ENCODE data around the gene RPL31.

The RPL31 gene

DNA sequence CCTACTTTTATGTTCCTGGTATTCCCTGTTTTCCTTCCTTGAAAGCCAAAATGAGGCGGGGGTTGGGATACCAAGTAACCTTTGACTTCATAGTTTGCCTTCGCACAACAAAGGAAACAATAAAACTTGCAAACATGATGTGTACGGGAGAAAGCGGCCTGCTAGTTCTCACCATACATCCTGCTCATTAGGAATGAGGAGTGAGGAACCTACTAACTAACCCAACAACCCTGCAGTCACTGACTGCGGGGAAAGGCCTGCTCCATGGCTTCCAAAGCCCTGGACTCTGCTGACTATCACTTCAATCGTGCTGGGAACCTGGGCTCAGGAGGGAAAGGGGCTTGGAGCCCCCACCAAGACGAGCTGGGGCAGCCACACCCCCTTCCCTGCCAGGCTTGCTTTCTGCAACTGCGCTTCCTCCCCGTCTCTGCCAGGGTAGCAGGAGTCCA lies 24.2 kb downstream of the RPL31 start:
- H3K27me3 ChIP-seq (replicated peaks; ENCODE audit: insufficient read depth, low read length), result no peaks in the 10 kb centered on the region
- no peaks in the 10 kb centered on the region for H3K4me1 ChIP-seq (ENCODE audit: low read length)
- DNase-seq, result no peak
- H2AFZ ChIP-seq (ENCODE audit: low read length), result no peak overlapping the region
- no peak overlapping the region for H3K4me3 ChIP-seq (ENCODE audit: low read length)
- H3K9me3 ChIP-seq (replicated peaks; ENCODE audit: insufficient read depth, low read length), result no peaks in the 10 kb centered on the region
- H3K79me2 ChIP-seq (ENCODE audit: low read length), result no peaks in the 10 kb centered on the region
- H3K36me3 ChIP-seq (replicated peaks; ENCODE audit: insufficient read depth, low read length), result no peaks in the 10 kb centered on the region
- TF ChIP-seq CTCF (IDR thresholded peaks at IDR 0.05; ENCODE audit: low read length) (no peak), EZH2 (optimal IDR thresholded peaks at IDR 0.05; ENCODE audit: low read depth, low read length) (no peak), EZH2phosphoT487 (IDR thresholded peaks at IDR 0.05; ENCODE audit: low read length) (no peak)
- H3K4me2 ChIP-seq (ENCODE audit: low read depth, low read length), result no peak overlapping the region
- no peaks in the 10 kb centered on the region for H4K20me1 ChIP-seq (ENCODE audit: insufficient read depth, low read length)
- no peaks in the 10 kb centered on the region for H3K9me2 ChIP-seq (replicated peaks; ENCODE audit: insufficient read depth, low read length)
- no peak overlapping the region for H3K27ac ChIP-seq (ENCODE audit: low read length)
- no peaks in the 10 kb centered on the region for H3F3A ChIP-seq (ENCODE audit: insufficient read depth, low read length)
- H3K9ac ChIP-seq (ENCODE audit: low read length), result no peak overlapping the region

GRCh38 chr2:101026923-101027469 lies 24.9 kb downstream of the RPL31 start:
- H3K9ac ChIP-seq (ENCODE audit: low read length), result no peak overlapping the region
- no peak overlapping the region for H3K4me3 ChIP-seq (ENCODE audit: low read length)
- no peaks in the 10 kb centered on the region for H3F3A ChIP-seq (ENCODE audit: insufficient read depth, low read length)
- no peaks in the 10 kb centered on the region for H3K9me3 ChIP-seq (replicated peaks; ENCODE audit: insufficient read depth, low read length)
- H3K79me2 ChIP-seq (ENCODE audit: low read length), result no peaks in the 10 kb centered on the region
- DNase-seq, result no peak
- no peak overlapping the region for H3K27ac ChIP-seq (ENCODE audit: low read length)
- no peaks in the 10 kb centered on the region for H4K20me1 ChIP-seq (ENCODE audit: insufficient read depth, low read length)
- H3K36me3 ChIP-seq (replicated peaks; ENCODE audit: insufficient read depth, low read length), result no peaks in the 10 kb centered on the region
- no peaks in the 10 kb centered on the region for H3K27me3 ChIP-seq (replicated peaks; ENCODE audit: insufficient read depth, low read length)
- TF ChIP-seq EZH2phosphoT487 (IDR thresholded peaks at IDR 0.05; ENCODE audit: low read length), result no peak
- no peak for TF ChIP-seq EZH2 (optimal IDR thresholded peaks at IDR 0.05; ENCODE audit: low read depth, low read length)
- no peak for TF ChIP-seq CTCF (IDR thresholded peaks at IDR 0.05; ENCODE audit: low read length)
- H2AFZ ChIP-seq (ENCODE audit: low read length), result no peak overlapping the region
- H3K4me1 ChIP-seq (ENCODE audit: low read length), result no peaks in the 10 kb centered on the region
- H3K9me2 ChIP-seq (replicated peaks; ENCODE audit: insufficient read depth, low read length), result no peaks in the 10 kb centered on the region
- H3K4me2 ChIP-seq (ENCODE audit: low read depth, low read length), result no peak overlapping the region

GRCh38 chr2:101027852-101028251 lies 25.8 kb downstream of the RPL31 start:
- no peak overlapping the region for H3K4me3 ChIP-seq (ENCODE audit: low read length)
- H4K20me1 ChIP-seq (ENCODE audit: insufficient read depth, low read length), result no peaks in the 10 kb centered on the region
- no peaks in the 10 kb centered on the region for H3K4me1 ChIP-seq (ENCODE audit: low read length)
- H3K4me2 ChIP-seq (ENCODE audit: low read depth, low read length), result no peak overlapping the region
- H3K36me3 ChIP-seq (replicated peaks; ENCODE audit: insufficient read depth, low read length), result no peaks in the 10 kb centered on the region
- DNase-seq, result no peak
- H3K79me2 ChIP-seq (ENCODE audit: low read length), result no peaks in the 10 kb centered on the region
- H3K9me3 ChIP-seq (replicated peaks; ENCODE audit: insufficient read depth, low read length), result no peaks in the 10 kb centered on the region
- H3K9ac ChIP-seq (ENCODE audit: low read length), result no peak overlapping the region
- no peak overlapping the region for H3K27ac ChIP-seq (ENCODE audit: low read length)
- H3F3A ChIP-seq (ENCODE audit: insufficient read depth, low read length), result no peaks in the 10 kb centered on the region
- H2AFZ ChIP-seq (ENCODE audit: low read length), result no peak overlapping the region
- H3K27me3 ChIP-seq (replicated peaks; ENCODE audit: insufficient read depth, low read length), result no peaks in the 10 kb centered on the region
- H3K9me2 ChIP-seq (replicated peaks; ENCODE audit: insufficient read depth, low read length), result no peaks in the 10 kb centered on the region
- no peak for TF ChIP-seq EZH2phosphoT487 (IDR thresholded peaks at IDR 0.05; ENCODE audit: low read length)
- no peak for TF ChIP-seq EZH2 (optimal IDR thresholded peaks at IDR 0.05; ENCODE audit: low read depth, low read length)
- TF ChIP-seq CTCF (IDR thresholded peaks at IDR 0.05; ENCODE audit: low read length), result no peak

Measured in MM.1S (cell line).